HepG2 (cell line): Measurements from ENCODE around the gene UNC5C. TPM values are rescaled to one million over a fixed set of nuclear protein-coding genes. Genes with fewer than 3 reads are reported as not detected.

Source experiments
- ATAC-seq: fragments of 200-7000 bp; cut with Tn5 transposase; 3 replicates; pipeline ENCODE4 v1.9.1; 2020; ENCODE audit warnings: mild to moderate bottlenecking, moderate library complexity
- BruUV-seq: library from RNA; stranded (reverse); fragments of 400-500 nt; replicated peaks from 2 replicates; lab custom pipeline; 2021; lab: Mats Ljungman, UMichigan
- CTCF ChIA-PET: fragments of 300-600 bp; formaldehyde crosslinking; extraction: SDS; loops from one replicate; lab custom pipeline; 2021; ENCODE audit warnings: low total read pairs, inconsistent platforms, low intra/inter-chr PET ratio; lab: Yijun Ruan, JAX
- POLR2A ChIA-PET: fragments of 350-600 bp; sonication (Branson Sonifier 250); formaldehyde crosslinking; loops from one replicate; lab custom pipeline; 2020; ENCODE audit warnings: antibody characterized with exemption, inconsistent platforms; lab: Yijun Ruan, JAX
- DNase-seq: peaks from one replicate; pipeline ENCODE4 v3.0.0-alpha.2; 2015; ENCODE audit warnings: low spot score
- FAIRE-seq: peaks from 3 replicates; lab custom pipeline; 2011; peaks lifted over from hg19 to GRCh38; lab: Jason Lieb, UNC
- H2AFZ ChIP-seq: one replicate; pipeline ENCODE4 v1.6.1; 2011; ENCODE audit warnings: low read length, inconsistent platforms
- H3K27ac ChIP-seq: fragments of 300-600 bp; 3 replicates; pipeline ENCODE4 v1.8.0; 2011; ENCODE audit warnings: mixed run types, mild to moderate bottlenecking, mixed read lengths, low read length, inconsistent platforms; ENCODE audit not compliant: insufficient read depth; ENCODE audit errors: extremely low read length
- H3K27me3 ChIP-seq, 2 experiments: fragments of 200-600 bp in 1 of 2; 2 replicates in 1 of 2; 3 replicates in 1 of 2; pipeline versions ENCODE4 v1.6.0 to v1.8.0; 2011; ENCODE audit warnings: low read length in 2 of 2, mild to moderate bottlenecking in 2 of 2, moderate library complexity in 2 of 2, inconsistent platforms in 1 of 2; ENCODE audit not compliant: insufficient read depth in 2 of 2, control insufficient read depth in 1 of 2
- H3K36me3 ChIP-seq, 2 experiments: fragments of 200-600 bp in 1 of 2; replicated peaks in 1 of 2; 2 replicates in 1 of 2; 3 replicates in 1 of 2; pipeline versions ENCODE4 v1.5.1 to v1.8.0; 2011; ENCODE audit warnings: low read length in 2 of 2, inconsistent platforms in 1 of 2; ENCODE audit not compliant: insufficient read depth in 2 of 2, control insufficient read depth in 1 of 2
- H3K4me1 ChIP-seq: 2 replicates; pipeline ENCODE4 v1.5.1; 2012; ENCODE audit warnings: low read length, inconsistent platforms; ENCODE audit not compliant: insufficient read depth
- H3K4me2 ChIP-seq: 2 replicates; pipeline ENCODE4 v1.6.0; 2011; ENCODE audit warnings: low read depth, low read length, inconsistent platforms
- H3K4me3 ChIP-seq, 3 experiments: fragments of 200-600 bp in 1 of 3; sonication (generic), shearing (Covaris generic) in 1 of 3; replicated peaks in 1 of 3; 2 replicates each; pipeline ENCODE4 v1.5.1; 2011 to 2016; ENCODE audit warnings: low read length in 3 of 3, inconsistent platforms in 2 of 3, low read depth in 2 of 3, mild to moderate bottlenecking in 2 of 3, control low read depth in 1 of 3, mixed read lengths in 1 of 3; ENCODE audit not compliant: insufficient read depth in 1 of 3
- H3K79me2 ChIP-seq: one replicate; pipeline ENCODE4 v1.6.1; 2011; ENCODE audit warnings: low read length, inconsistent platforms; ENCODE audit not compliant: insufficient read depth
- H3K9ac ChIP-seq: 2 replicates; pipeline ENCODE4 v1.6.0; 2011; ENCODE audit warnings: mild to moderate bottlenecking, low read depth, low read length, inconsistent platforms; ENCODE audit not compliant: insufficient read depth
- H3K9me3 ChIP-seq: 2 replicates; pipeline ENCODE4 v1.5.1; 2012; ENCODE audit warnings: mild to moderate bottlenecking, low read length
- H4K20me1 ChIP-seq: 2 replicates; pipeline ENCODE4 v1.6.0; 2011; ENCODE audit warnings: inconsistent platforms, mild to moderate bottlenecking, low read length, moderate library complexity; ENCODE audit not compliant: insufficient read depth
- ATF7-NPFF ChIP-seq: sonication (generic); formaldehyde crosslinking; IDR thresholded peaks from 2 replicates; pipeline ENCODE4 v1.8.1; 2023; ENCODE audit warnings: mild to moderate bottlenecking, low read depth, missing genetic modification reagents, moderate library complexity
- EEA1 ChIP-seq: sonication (generic); formaldehyde crosslinking; IDR thresholded peaks from 2 replicates; pipeline ENCODE4 v1.5.1; 2020; ENCODE audit warnings: mild to moderate bottlenecking, missing genetic modification reagents, borderline replicate concordance
- KAT2B ChIP-seq: fragments of 150-350 bp; IDR thresholded peaks from 2 replicates; pipeline ENCODE4 v1.6.1; 2014; ENCODE audit warnings: low read depth, low read length, borderline replicate concordance
- MAX ChIP-seq: IDR thresholded peaks from 2 replicates; pipeline ENCODE4 v1.6.1; 2012; ENCODE audit warnings: inconsistent platforms
- ONECUT2 ChIP-seq: sonication (generic); formaldehyde crosslinking; IDR thresholded peaks from 2 replicates; pipeline ENCODE4 v1.4.0; 2020; ENCODE audit warnings: missing genetic modification reagents
- PAWR ChIP-seq: sonication (generic); formaldehyde crosslinking; IDR thresholded peaks from 2 replicates; pipeline ENCODE4 v1.4.0; 2020; ENCODE audit warnings: missing genetic modification reagents, mild to moderate bottlenecking, borderline replicate concordance
- TRAFD1 ChIP-seq: sonication (generic); formaldehyde crosslinking; IDR thresholded peaks from 2 replicates; pipeline ENCODE4 v1.5.1; 2020; ENCODE audit warnings: missing genetic modification reagents, mild to moderate bottlenecking, borderline replicate concordance
- ZNF567 ChIP-seq: sonication (generic); formaldehyde crosslinking; IDR thresholded peaks from 2 replicates; pipeline ENCODE4 v1.8.1; 2023; ENCODE audit warnings: mild to moderate bottlenecking, missing genetic modification reagents, borderline replicate concordance
- WGBS: methylation state at CpG from one replicate; pipeline ENCODE4 v1.1.6; 2017; ENCODE audit warnings: low lambda C conversion rate; 5-methylcytosine and 5-hydroxymethylcytosine counted together
- in situ Hi-C: cut with HindIII; loops from 2 replicates; pipeline ENCODE4 v1.10.0; 2017; ENCODE audit warnings: low pct_unique_long_range_greater_than_20kb; ENCODE audit not compliant: extremely low pct_ligation_motif_present
- intact Hi-C: fragments of 100-400 bp; cut with micrococcal nuclease; formaldehyde crosslinking; loops from one replicate; pipeline ENCODE4 v1.10.0; 2022; ENCODE audit not compliant: unreplicated experiment
- polyA plus RNA-seq, 8 experiments: library from polyadenylated mRNA; depleted of rRNA in 3 of 8; stranded (reverse) in 7 of 8; unstranded in 1 of 8; fragments of >200 nt; fragmentation: Illumina TruSeq in 4 of 8; extraction: Trizol in 4 of 8; gene quantifications; 2 replicates each; pipeline versions ENCODE4 v1.2.1 to v1.2.3, GENCODE V29; 2011 to 2016; ENCODE audit warnings: low read depth in 4 of 8, missing spikeins in 1 of 8, mixed read lengths in 1 of 8; ENCODE audit not compliant: insufficient read depth in 1 of 8
- total RNA-seq, 5 experiments: library from RNA; depleted of rRNA; stranded (reverse); fragments of >200 nt; fragmentation: Illumina TruSeq; extraction: Trizol; gene quantifications; 2 replicates each; pipeline ENCODE4 v1.2.3, GENCODE V29; 2016; ENCODE audit warnings: low read depth in 1 of 5

The UNC5C gene
- total and polyA plus RNA-seq, 2 of the 13 experiments (the other 11 are each of a cell fraction or from before 2014, with no cell fraction given): not detected

- ATAC-seq (no peak), FAIRE-seq (no peak), DNase-seq (no peak)
- no peak overlapping the region for H3K4me2 ChIP-seq
- ChIA-PET CTCF (no interaction called here), POLR2A (no interaction called here)
- 1% methylated on average over 6 of the region's 6 CpGs for WGBS
- H3K79me2 ChIP-seq: no peaks in the 10 kb centered on the region
- TF ChIP-seq ONECUT2 (CRISPR knock-in tag): no peak
- TF ChIP-seq ZNF567 (CRISPR knock-in tag): no peak
- TF ChIP-seq EEA1: no peak
- no peak for TF ChIP-seq PAWR
- no peak for TF ChIP-seq MAX
- no peak for TF ChIP-seq TRAFD1
- no peak for TF ChIP-seq KAT2B
- TF ChIP-seq ATF7-NPFF (CRISPR knock-in tag): no peak
- no peaks in the 10 kb centered on the region for H3K9me3 ChIP-seq
- no peak overlapping the region for H3K9ac ChIP-seq
- H3K4me3 ChIP-seq: no peak overlapping the region
- H3K27me3 ChIP-seq: no peaks in the 10 kb centered on the region; a peak in 1 of 5 replicates
- intact Hi-C loops: no loop called here
- H3K27ac ChIP-seq: no peak overlapping the region
- BruUV-seq: no TSS peak
- in situ Hi-C loops: no loop called here
- no peaks in the 10 kb centered on the region for H4K20me1 ChIP-seq
- H2AFZ ChIP-seq: no peak overlapping the region
- no peaks in the 10 kb centered on the region for H3K4me1 ChIP-seq
- no peaks in the 10 kb centered on the region for H3K36me3 ChIP-seq
Observed at GRCh38 chr4:95465010-95465409, 83.8 kb downstream of the UNC5C start.
